GM10266 (cell line): ENCODE measurements around the gene SIK3.

ENCODE experiments used
- DNase-seq: peaks from one replicate; pipeline ENCODE4 v3.0.0; 2012; ENCODE audit errors: extremely low spot score
- TF ChIP-seq, protein P1 (sequence below): IDR thresholded peaks from 2 replicates; pipeline ENCODE4 v1.5.1; 2012; ENCODE audit warnings: mild to moderate bottlenecking, low read depth; ENCODE audit not compliant: control insufficient read depth, insufficient read depth; ENCODE audit errors: missing control alignments

The SIK3 gene

DNA sequence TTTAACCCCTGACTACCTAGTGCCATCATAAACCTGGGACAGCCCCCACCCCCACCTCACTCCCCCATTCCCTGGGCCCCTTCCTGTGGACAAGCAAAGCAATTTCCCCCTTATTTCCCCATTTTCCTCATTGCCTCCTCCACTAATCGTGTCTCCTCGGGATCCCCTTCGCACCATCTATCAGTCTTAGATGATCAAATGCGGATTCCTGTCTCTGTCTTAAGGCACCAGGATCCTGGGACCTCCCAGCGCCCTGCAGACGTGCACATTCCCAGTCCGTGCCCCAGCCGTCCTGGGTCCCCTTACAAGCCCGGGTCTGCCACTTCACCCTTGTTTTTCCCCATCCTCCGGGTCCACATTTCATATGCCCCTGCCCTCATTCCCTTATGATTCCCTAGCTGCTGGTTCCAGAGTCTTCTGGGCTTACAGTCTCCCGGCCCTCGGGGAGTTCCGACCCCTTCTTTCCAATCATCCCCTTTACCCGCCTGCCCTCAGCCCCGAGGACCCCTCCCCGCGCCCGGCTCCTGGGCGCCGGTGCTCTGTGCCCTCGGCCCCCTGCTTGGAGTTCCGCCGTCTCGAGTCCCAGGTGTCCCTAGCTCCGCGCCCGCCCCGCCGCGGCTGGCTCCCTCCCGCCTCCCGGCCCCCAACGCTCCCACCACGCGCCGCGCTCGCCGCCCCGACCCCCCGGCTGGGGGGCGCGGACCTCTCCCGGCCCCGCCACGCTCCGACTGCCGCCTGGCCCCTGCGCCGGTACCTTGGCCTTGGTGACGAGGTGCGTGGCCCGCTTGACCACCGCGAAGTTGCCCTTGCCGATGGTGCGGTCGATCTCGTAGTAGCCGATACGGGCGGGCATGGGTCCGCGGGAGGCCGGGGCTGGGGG lies 599 bp downstream of the SIK3 start:
- TF ChIP-seq, protein P1, sequence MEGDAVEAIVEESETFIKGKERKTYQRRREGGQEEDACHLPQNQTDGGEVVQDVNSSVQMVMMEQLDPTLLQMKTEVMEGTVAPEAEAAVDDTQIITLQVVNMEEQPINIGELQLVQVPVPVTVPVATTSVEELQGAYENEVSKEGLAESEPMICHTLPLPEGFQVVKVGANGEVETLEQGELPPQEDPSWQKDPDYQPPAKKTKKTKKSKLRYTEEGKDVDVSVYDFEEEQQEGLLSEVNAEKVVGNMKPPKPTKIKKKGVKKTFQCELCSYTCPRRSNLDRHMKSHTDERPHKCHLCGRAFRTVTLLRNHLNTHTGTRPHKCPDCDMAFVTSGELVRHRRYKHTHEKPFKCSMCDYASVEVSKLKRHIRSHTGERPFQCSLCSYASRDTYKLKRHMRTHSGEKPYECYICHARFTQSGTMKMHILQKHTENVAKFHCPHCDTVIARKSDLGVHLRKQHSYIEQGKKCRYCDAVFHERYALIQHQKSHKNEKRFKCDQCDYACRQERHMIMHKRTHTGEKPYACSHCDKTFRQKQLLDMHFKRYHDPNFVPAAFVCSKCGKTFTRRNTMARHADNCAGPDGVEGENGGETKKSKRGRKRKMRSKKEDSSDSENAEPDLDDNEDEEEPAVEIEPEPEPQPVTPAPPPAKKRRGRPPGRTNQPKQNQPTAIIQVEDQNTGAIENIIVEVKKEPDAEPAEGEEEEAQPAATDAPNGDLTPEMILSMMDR: no peak
- peak; percentile 43 for DNase-seq

DNA sequence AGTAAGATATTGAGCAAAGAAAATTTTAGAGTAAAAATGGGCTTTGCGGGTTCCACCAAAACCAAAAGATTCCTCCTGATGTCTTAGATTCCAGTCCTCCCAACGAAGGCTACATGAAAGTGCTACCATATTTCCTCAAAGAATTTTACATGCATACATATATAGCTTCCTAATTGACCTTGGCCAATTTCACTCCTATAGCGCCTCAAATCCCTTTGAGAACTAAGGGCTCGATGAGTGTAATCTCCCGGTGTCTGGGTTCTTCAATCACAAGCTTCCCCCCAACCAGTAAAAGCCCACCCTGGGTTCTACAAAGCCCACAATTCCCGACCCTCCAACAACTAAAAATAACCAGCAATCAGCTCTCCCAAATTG lies 1.2 kb downstream of the SIK3 start:
- no peak for DNase-seq
- TF ChIP-seq, protein P1: no peak

DNA sequence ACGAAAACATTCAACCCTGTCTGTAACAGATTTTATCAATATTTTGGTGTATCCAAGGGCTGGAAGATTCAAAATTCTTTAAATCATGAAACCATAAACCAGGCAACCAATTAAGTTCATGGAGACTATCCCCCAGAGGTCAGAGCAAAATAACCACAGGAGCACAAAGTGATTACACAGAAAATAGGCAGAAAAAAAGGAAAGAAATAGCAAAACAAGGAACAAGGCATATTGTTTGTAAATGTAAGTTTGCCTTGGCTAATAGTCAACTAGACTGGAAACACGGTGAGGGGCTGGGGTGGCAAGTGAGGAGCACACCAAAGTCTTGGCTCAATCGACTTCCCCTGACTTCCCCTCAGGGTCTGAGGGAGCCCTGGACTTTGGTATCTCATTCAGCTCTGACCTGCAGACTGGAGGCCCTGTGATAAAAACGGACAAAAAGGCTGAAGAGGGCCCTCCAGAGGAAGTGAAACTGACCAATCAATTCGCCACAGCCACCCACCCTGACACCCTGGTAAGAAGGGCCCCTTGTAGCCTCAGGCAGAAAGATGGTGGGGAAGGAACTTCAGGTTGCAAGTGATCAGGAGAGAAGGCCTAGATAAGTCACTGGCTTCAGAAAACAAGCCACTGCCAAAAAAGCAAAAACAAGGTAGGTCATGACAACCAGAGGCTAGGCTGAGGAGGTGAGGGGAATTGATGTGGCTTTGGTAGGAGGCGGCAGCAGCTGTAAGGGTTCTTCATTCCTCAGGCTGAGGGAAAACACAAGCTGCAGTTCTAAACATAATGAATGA lies 1.8 kb downstream of the SIK3 start:
- DNase-seq: peak; percentile 80
- TF ChIP-seq, protein P1: peak; percentile 23

DNA sequence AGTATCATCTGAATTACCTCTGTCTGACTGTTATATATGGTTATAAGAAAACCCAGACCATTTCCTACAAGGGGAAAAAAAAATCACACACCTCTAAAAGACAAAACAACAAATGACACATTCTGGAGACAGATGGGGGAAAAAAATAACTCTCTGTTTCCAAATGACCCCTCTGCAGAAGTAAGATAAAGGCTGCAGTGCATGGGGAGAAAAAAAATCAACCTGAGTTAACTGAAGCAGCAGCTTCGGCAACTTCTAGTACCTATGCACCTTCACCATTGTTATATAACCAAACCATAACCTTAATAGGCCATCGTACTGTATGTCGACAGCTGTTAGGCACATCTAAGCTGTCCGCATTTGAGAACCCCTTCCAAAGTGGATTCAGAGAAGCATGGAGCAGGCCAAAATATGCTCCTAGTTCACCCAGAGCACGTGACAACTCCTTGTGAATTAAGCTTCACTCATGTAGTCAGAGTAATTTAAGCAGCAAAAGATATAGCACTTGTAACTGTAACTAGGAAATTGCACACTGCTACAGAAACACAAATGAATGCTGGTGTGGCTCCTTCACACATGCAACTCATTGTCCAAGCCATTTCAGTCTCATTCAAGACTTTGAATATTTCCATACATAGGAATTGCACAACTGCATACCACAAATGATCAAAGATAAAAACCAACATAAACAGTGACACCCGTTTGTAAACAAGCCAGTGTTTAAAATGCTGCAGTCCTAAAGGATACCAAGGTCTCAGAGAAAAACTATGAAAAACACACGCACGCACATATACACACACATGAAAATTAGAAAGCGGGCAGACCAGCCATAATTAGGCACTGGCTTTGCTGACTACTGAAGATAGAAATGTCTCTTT lies 2.7 kb downstream of the SIK3 start:
- TF ChIP-seq, protein P1: no peak
- no peak for DNase-seq

DNA sequence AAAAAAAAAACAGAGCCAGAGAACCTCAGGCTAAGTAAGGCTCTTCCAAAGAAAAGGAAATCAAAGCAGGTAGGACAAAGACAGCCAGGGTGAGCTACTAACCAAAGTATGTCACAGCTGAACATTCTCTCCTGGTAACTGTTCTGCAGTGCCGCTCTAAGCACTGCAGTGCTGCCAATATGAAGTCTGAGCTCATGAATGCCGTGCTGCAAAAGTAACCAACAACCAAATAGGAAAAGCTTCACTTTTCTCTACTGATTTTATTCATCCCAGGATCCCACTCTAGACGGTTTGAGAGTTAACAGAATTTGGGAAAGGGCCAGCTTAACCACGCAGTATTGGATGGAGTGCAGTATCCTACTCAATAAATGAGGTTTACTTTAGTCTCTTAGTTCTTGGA lies 3.5 kb downstream of the SIK3 start:
- TF ChIP-seq, protein P1: no peak
- no peak for DNase-seq

DNA sequence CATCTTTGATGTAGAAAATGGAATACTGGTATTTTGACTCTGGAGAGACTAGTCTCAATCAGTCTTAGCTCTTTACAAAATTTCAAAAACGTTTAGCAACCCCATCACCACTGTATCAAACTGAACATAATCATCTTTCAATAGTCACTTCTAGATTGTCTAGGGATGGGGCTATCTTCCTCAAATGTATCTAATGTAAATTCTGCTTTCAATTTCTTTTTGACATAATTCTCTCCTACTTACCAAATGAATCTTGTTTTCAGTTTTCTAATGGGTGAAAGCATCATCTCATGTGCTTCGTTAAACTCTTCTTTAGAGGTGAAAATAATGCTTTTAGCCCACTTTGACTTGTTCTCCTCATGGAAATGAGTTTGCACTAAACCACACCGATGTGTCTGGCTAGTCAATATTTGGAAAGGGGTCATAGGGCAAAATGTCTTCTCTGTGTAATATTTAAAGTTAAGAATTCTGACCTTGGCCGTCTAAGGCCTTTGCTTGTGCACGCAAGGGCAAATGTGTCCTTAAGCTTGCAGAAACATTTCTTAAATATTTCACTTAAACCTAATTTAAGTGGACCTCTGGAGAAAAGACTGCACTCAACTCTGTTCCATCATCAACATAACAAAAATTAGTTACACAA lies 5.2 kb downstream of the SIK3 start:
- DNase-seq: peak; percentile 65
- TF ChIP-seq, protein P1: no peak
